SH-SY5Y (cell line): ENCODE data around the gene HBG1.

Experiments
- GATA2 ChIP-seq: IDR thresholded peaks from 2 replicates; pipeline ENCODE4 v1.6.1; 2011; ENCODE audit warnings: mild to moderate bottlenecking, low read depth, low read length
- GATA3 ChIP-seq: IDR thresholded peaks from 2 replicates; pipeline ENCODE4 v1.6.1; 2011; ENCODE audit warnings: low read depth, mild to moderate bottlenecking, low read length, moderate library complexity

GRCh38 chr11:5285703-5286340 lies 36.2 kb upstream of the HBG1 start:
- TF ChIP-seq GATA2 (no peak), GATA3 (no peak)
